ENCODE results near the gene PLN.
A peak's percentile ranks its signal among the peaks of the same experiment; 100 is the strongest.

Gene PLN

DNA sequence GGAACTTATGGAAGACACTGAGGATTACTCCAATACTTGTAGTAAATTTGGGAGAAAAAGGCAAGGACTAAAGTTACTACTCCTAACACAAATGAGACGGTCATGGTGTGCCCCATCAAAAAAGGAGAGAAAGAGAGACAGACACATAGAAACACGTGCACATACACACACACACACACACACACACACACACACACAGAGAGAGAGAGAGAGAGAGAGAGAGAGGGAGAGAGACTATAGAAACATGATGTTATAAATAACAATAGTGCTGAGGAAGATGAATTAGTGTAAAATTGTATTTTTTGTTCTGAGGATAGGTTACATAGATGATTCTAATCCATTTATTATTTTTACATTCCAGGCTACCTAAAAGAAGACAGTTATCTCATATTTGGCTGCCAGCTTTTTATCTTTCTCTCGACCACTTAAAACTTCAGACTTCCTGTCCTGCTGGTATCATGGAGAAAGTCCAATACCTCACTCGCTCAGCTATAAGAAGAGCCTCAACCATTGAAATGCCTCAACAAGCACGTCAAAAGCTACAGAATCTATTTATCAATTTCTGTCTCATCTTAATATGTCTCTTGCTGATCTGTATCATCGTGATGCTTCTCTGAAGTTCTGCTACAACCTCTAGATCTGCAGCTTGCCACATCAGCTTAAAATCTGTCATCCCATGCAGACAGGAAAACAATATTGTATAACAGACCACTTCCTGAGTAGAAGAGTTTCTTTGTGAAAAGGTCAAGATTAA lies 10.5 kb downstream of the PLN start:
- no peaks in the 10 kb centered on the region for H3K27me3 ChIP-seq (ENCODE audit: control insufficient read depth, low read length)
- no peak overlapping the region for H3K27ac ChIP-seq (ENCODE audit: low read depth, low read length)
- no peaks in the 10 kb centered on the region for H3K9me2 ChIP-seq (replicated peaks; ENCODE audit: control insufficient read depth, low read length)
- H3K9me3 ChIP-seq (ENCODE audit: control insufficient read depth, insufficient read depth, low read length) = no peaks in the 10 kb centered on the region
- H3F3A ChIP-seq (ENCODE audit: control insufficient read depth, insufficient read depth) = no peaks in the 10 kb centered on the region
- H4K20me1 ChIP-seq (ENCODE audit: control insufficient read depth, insufficient read depth, low read depth, low read length) = no peaks in the 10 kb centered on the region
- peak overlapping the region; percentile 23 for H3K4me2 ChIP-seq (ENCODE audit: low read length)
- peak overlapping the region; percentile 13; the same call in 1 of the 2 replicates for H3K4me3 ChIP-seq (ENCODE audit: low read length)
- TF ChIP-seq, protein P1, sequence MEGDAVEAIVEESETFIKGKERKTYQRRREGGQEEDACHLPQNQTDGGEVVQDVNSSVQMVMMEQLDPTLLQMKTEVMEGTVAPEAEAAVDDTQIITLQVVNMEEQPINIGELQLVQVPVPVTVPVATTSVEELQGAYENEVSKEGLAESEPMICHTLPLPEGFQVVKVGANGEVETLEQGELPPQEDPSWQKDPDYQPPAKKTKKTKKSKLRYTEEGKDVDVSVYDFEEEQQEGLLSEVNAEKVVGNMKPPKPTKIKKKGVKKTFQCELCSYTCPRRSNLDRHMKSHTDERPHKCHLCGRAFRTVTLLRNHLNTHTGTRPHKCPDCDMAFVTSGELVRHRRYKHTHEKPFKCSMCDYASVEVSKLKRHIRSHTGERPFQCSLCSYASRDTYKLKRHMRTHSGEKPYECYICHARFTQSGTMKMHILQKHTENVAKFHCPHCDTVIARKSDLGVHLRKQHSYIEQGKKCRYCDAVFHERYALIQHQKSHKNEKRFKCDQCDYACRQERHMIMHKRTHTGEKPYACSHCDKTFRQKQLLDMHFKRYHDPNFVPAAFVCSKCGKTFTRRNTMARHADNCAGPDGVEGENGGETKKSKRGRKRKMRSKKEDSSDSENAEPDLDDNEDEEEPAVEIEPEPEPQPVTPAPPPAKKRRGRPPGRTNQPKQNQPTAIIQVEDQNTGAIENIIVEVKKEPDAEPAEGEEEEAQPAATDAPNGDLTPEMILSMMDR (IDR thresholded peaks at IDR 0.05; ENCODE audit: low read depth, low read length, poor library complexity, severe bottlenecking) = no peak
- TF ChIP-seq EZH2phosphoT487 (IDR thresholded peaks at IDR 0.05; ENCODE audit: borderline replicate concordance, low read length) = no peak
- no peaks in the 10 kb centered on the region for H3K79me2 ChIP-seq (ENCODE audit: control insufficient read depth, low read length)
- peaks cover 14% of the 10 kb centered on the region for H3K4me1 ChIP-seq (ENCODE audit: control insufficient read depth, low read length)
- H3K36me3 ChIP-seq (ENCODE audit: control insufficient read depth, low read length) = no peaks in the 10 kb centered on the region

DNA sequence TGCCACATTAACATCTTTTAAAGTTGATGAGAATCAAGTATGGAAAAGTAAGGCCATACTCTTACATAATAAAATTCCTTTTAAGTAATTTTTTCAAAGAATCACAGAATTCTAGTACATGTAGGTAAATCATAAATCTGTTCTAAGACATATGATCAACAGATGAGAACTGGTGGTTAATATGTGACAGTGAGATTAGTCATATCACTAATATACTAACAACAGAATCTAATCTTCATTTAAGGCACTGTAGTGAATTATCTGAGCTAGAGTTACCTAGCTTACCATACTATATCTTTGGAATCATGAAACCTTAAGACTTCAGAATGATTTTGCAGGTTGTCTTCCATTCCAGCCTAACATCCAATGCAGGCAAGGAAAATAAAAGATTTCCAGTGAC lies 11.6 kb downstream of the PLN start:
- Histone ChIP-seq H3K79me2 (ENCODE audit: control insufficient read depth, low read length) (no peaks in the 10 kb centered on the region), H3K36me3 (ENCODE audit: control insufficient read depth, low read length) (no peaks in the 10 kb centered on the region; the same call in 1 of the 2 replicates), H3K4me1 (ENCODE audit: control insufficient read depth, low read length) (peaks cover 17% of the 10 kb centered on the region), H3K27me3 (ENCODE audit: control insufficient read depth, low read length) (no peaks in the 10 kb centered on the region), H4K20me1 (ENCODE audit: control insufficient read depth, insufficient read depth, low read depth, low read length) (no peaks in the 10 kb centered on the region), H3K4me3 (ENCODE audit: low read length) (no peak overlapping the region), H3K27ac (ENCODE audit: low read depth, low read length) (no peak overlapping the region), H3K9me3 (ENCODE audit: control insufficient read depth, insufficient read depth, low read length) (no peaks in the 10 kb centered on the region), H3F3A (ENCODE audit: control insufficient read depth, insufficient read depth) (no peaks in the 10 kb centered on the region), H3K4me2 (ENCODE audit: low read length) (no peak overlapping the region), H3K9me2 (replicated peaks; ENCODE audit: control insufficient read depth, low read length) (no peaks in the 10 kb centered on the region)
- TF ChIP-seq, protein P1 (IDR thresholded peaks at IDR 0.05; ENCODE audit: low read depth, low read length, poor library complexity, severe bottlenecking) = no peak
- no peak for TF ChIP-seq EZH2phosphoT487 (IDR thresholded peaks at IDR 0.05; ENCODE audit: borderline replicate concordance, low read length)

DNA sequence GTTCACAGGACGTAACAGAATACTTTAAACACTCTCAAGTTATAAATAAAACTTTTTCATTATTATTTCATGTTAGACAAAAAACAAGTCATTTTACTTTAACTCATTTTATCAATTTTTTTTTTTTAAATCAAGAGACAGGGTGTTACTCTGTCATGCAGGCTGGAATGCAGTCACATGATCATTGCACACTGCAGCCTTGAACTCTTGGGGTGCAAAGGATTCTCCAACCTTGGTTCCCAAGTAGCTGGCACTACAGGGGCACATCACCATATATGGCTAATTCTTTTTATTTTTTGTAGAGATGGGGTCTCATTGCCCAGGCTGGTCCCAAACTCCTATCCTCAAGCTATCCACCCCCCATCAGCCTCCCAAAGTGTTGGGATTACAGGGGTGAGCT lies 14.2 kb downstream of the PLN start:
- TF ChIP-seq, protein P1 (IDR thresholded peaks at IDR 0.05; ENCODE audit: low read depth, low read length, poor library complexity, severe bottlenecking) = no peak
- TF ChIP-seq EZH2phosphoT487 (IDR thresholded peaks at IDR 0.05; ENCODE audit: borderline replicate concordance, low read length) = no peak
- peaks cover 30% of the 10 kb centered on the region for H3K4me1 ChIP-seq (ENCODE audit: control insufficient read depth, low read length)
- no peaks in the 10 kb centered on the region for H3K79me2 ChIP-seq (ENCODE audit: control insufficient read depth, low read length)
- H4K20me1 ChIP-seq (ENCODE audit: control insufficient read depth, insufficient read depth, low read depth, low read length) = no peaks in the 10 kb centered on the region
- H3K9me2 ChIP-seq (replicated peaks; ENCODE audit: control insufficient read depth, low read length) = no peaks in the 10 kb centered on the region
- H3K36me3 ChIP-seq (ENCODE audit: control insufficient read depth, low read length) = peaks cover 7% of the 10 kb centered on the region; the same call in 1 of the 2 replicates
- no peak overlapping the region for H3K4me2 ChIP-seq (ENCODE audit: low read length)
- H3K9me3 ChIP-seq (ENCODE audit: control insufficient read depth, insufficient read depth, low read length) = no peaks in the 10 kb centered on the region
- H3K4me3 ChIP-seq (ENCODE audit: low read length) = no peak overlapping the region
- no peak overlapping the region for H3K27ac ChIP-seq (ENCODE audit: low read depth, low read length)
- H3K27me3 ChIP-seq (ENCODE audit: control insufficient read depth, low read length) = no peaks in the 10 kb centered on the region
- H3F3A ChIP-seq (ENCODE audit: control insufficient read depth, insufficient read depth) = no peaks in the 10 kb centered on the region

Measured in DOHH2 (cell line).